HG03095 (cell line): ENCODE data around the gene SUPT3H.

Experiments
- ATAC-seq: cut with Tn5 transposase; IDR thresholded peaks from one replicate; pipeline ENCODE4 v1.9.1; 2021; ENCODE audit warnings: moderate library complexity; ENCODE audit not compliant: unreplicated experiment

SUPT3H gene

DNA sequence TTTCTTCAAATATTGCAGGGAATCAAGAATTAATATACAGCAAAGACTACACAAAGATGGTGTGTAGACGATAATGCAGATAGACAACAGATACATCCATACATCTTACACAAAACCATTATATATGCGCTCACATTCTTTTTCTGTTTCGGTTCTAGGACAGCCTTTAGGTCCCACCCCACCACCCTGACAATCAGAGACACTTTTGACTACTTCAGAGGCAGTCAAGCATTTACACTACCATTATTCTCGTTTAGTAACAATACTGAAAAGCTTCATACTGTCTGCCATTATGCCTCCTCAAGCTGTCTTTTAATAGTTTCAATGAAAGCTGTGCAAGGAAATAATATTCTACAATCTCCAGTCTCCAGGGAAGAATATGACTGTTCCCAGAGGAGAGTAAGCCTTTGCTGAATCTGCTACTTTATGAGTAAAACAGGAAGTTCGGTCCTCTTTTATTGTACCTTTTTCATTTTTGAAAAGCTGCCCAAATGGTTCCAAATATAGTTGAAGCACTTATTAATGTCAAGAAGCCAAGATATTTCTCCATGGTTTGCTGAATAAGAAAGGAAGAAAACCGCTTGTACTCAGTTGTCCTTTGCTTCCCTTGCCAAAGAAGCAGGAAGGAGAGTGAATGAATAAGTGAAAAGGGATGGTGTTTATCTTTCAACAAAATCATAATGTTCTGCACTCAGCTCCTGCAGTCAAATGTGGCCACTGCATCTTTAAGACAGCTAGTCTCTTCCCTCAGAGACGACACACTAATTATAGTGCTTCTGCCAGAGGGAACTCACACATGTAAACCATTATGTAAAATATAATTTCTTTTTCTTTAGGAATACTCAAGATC, 521.9 kb downstream of the SUPT3H start:
- ATAC-seq: no peak

- no peak for ATAC-seq
These were observed 522.9 kb downstream of the SUPT3H start for GRCh38 chr6:44854712-44855443.

DNA sequence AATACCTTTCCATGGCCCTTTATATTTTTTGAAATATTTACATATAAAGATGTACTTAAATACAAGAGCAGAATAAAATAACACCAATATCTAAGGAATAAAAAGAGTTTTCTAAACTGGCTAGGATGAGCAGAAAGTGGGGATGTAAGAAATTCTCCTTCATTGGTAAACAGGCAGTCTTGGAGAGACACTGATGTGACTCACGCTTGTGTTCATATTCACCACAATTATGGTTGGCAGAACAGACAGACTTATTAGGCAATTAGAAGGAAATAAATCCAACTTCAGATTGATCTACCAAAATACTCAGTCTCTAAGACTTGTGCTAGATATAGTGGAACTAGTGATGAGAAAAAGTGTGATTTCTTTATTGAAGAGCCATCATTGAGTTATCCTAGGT, 526.6 kb downstream of the SUPT3H start:
- no peak for ATAC-seq

GRCh38 chr6:44850312-44850711, 527.4 kb downstream of the SUPT3H start:
- no peak for ATAC-seq

DNA sequence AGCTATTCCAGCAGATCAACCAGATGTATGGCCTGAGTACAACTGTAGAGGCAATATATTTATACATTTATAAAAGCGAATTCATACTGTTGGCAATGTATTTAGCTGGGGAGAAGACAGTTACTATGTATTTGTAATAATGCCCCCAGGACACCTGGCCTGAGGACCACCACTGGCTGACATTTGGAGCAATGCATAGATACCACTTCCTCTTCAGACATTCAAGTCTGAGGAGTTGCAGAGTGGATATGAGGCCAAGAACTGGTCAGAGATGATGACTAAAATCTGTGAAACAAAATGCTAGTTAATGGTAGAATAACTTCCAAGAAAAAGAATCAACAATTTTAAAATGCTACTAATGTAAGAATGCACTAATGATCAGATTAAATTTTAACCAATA, 527.9 kb downstream of the SUPT3H start:
- ATAC-seq: no peak

GRCh38 chr6:44843734-44844133, 534.0 kb downstream of the SUPT3H start:
- ATAC-seq: no peak

GRCh38 chr6:44842616-44843015, 535.1 kb downstream of the SUPT3H start:
- ATAC-seq: no peak

DNA sequence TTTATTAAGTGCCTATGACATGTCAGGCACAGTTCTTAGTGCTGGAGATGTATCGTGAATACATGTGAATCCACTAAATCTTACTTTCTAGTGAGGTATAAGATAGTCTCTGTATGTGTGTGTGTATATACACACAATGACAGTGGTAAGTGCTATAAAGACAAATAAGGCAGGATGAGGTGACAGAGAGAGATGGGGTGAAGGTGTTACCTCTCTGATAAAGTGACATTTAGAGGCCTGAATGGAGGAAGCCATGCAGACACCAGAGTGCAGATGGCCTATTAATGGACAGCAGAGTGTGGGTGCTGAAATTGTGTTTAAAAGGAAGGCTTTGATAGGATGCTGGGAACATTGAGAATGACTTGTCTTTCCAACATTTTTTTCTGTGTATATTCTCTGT, 535.9 kb downstream of the SUPT3H start:
- no peak for ATAC-seq

DNA sequence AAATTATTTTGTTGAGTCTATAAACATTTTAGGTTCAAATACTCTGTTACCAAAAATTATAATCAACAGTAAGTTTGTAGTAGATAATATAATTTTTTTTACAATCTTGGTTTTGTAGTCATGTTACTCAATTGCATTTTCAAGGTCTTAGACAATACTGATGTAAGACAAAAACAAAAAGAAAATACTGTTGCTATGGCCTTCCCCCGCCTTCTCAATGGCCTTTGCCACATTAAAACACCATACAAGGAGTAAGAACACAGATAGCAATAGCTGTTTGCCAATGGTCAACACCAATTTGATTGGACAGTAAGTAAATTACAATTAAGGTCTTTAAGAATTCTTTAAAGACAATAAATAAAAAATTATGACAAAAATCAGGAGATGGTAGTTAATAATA, 540.0 kb downstream of the SUPT3H start:
- ATAC-seq: no peak

- ATAC-seq: no peak
These were observed 540.5 kb downstream of the SUPT3H start for GRCh38 chr6:44837255-44837654.

GRCh38 chr6:44833248-44833647, 544.5 kb downstream of the SUPT3H start:
- no peak for ATAC-seq

DNA sequence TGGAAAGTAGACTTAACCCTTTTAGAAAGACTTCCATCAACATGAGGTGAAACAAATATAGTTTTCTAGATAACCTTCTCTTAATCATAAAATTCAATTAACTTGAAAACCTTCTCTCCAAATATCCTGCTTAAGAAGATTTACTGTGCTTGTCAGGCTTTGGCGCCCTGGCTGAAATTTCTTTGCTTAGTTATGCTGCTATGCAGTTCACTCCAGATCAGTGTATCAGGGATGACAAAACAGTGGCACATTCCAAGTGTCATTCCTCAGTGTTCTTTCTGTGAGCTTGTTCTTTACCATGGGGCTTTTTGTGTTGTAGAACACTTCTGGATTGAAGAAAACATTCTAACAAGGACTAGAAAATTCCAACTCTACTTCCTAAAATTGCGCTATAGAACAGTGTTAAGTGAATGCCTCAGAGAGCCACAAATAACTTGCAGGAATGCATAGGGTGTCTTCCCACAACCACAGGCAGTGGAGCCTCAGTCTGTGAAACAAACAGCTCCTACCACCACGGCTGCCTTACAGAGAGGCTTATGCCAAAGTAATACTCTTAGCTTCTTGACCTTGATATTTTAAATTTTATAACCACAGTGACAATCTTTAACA, 546.6 kb downstream of the SUPT3H start:
- ATAC-seq: no peak

- no peak for ATAC-seq
These were observed 547.9 kb downstream of the SUPT3H start for GRCh38 chr6:44829836-44830235.

GRCh38 chr6:44828780-44829179, 549.0 kb downstream of the SUPT3H start:
- no peak for ATAC-seq

DNA sequence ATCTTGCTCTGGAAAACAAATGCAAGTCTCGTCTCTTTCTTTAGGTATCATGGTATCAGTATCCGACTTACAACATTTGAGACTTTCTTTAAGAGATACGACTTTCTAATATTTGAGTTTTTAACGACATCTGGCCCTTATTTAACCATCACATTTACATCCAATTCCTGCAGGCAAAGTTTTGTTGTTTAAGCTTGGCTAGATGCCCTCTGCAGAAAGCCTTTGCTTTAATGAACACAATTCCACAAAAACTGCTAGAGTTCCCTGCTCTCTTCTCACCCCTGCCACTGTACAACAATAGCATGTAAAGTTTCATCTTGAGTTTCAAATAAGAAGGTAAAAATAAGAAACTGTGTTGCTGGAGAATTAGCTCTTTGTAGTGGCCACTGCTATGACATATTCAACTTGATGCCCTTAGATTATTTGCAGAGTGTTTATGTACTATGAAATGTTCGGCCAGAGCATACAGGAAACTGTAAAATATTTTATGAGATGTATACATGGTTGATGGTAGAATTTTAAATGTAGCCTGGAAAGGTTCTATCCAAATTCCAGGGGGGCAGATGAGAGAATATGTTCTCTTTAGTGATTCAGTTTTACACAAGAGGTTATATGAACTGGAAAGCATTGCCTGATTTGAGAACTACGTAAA, 551.6 kb downstream of the SUPT3H start:
- no peak for ATAC-seq

DNA sequence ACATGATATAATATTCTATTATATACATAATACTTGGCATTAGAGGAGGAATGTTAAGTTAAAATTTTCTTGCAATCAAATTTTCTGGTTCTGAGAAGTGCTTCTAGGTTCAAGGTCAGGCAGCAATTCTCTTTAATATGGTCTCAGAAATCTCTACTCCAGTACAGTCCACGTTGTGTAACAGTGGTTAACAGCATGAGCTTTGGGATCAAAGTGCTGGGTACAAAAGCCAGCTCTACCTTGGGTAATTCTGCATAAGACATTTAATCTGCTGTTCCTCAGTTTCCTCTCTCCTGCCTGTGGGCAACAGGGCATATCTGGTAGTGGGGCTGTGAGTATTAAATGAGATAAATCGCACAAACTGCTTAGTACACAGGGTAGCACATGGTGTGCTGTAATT, 552.5 kb downstream of the SUPT3H start:
- ATAC-seq: no peak

- ATAC-seq: no peak
These were observed 553.2 kb downstream of the SUPT3H start for GRCh38 chr6:44824567-44824966.

DNA sequence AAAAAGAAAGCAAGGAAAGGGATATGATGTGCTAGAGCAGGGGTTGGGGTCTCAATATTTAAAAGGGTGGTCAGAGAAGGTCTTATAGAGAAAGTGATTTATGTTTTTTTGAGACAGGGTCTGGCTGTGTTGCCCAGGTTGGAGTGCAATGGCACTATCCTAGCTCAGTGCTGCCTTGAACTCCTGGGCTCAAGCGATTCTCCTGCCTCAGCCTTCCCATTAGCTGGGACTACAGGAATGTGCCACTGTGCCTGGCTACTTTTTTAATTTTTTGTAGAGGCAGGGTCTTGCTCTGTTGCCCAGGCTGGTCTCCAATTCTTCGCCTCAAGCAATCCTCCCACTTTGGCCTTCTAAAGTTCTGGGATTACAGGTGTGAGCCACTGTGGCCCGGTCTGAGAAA, 557.0 kb downstream of the SUPT3H start:
- ATAC-seq: no peak

- no peak for ATAC-seq
These were observed 557.4 kb downstream of the SUPT3H start for GRCh38 chr6:44820321-44820720.

- no peak for ATAC-seq
These were observed 566.3 kb downstream of the SUPT3H start for GRCh38 chr6:44811456-44811855.

- no peak for ATAC-seq
These were observed 568.5 kb downstream of the SUPT3H start for GRCh38 chr6:44809258-44809657.
